Measurements from ENCODE around the gene ZNF526.

GRCh38 chr19:42275517-42275916 is 55.4 kb downstream of the ZNF526 start:
- TF ChIP-seq EP300 (IDR thresholded peaks at IDR 0.05) (no peak), CTCF (IDR thresholded peaks at IDR 0.05) (no peak)
